ENCODE data around the gene SLC35F3.

- TF ChIP-seq CTCF (conservative IDR thresholded peaks at IDR 0.05; ENCODE audit: low read length) (no peak), EZH2phosphoT487 (IDR thresholded peaks at IDR 0.05; ENCODE audit: borderline replicate concordance, low read depth, low read length) (no peak)
These were observed 207.1 kb downstream of the SLC35F3 start for GRCh38 chr1:234111458-234112142.
